Renal cortex interstitium (tissue), 3 donors: ENCODE measurements around the gene ITPRIPL1. TPM values are rescaled to one million over a fixed set of nuclear protein-coding genes. Genes with fewer than 3 reads are reported as not detected.

Source experiments
- polyA plus RNA-seq, 3 donors: library from polyadenylated mRNA; unstranded; fragments of 120-200 nt; gene quantifications; one replicate each; pipeline ENCODE4 v1.2.1, GENCODE V29; 2013; ENCODE audit not compliant: insufficient read length in 3 of 3

Gene ITPRIPL1
- polyA plus RNA-seq, 3 donors: 3.8 to 5.1 (median 4.4) TPM

Other genes with a start within 250 kb of the ITPRIPL1 start
- 1 to 10 TPM; 4.5 to 4.8 (median 4.5) TPM for gene ADRA2B, start 208.7 kb upstream of the ITPRIPL1 start, polyA plus RNA-seq
- under 1 TPM; 0.17 to 0.20 (median 0.20) TPM for gene ASTL, start 186.8 kb upstream of the ITPRIPL1 start, polyA plus RNA-seq
- gene DUSP2, start 179.9 kb upstream of the ITPRIPL1 start, polyA plus RNA-seq: 1 to 10 TPM; 2.1 to 8.9 (median 2.9) TPM
- gene STARD7, start 116.5 kb upstream of the ITPRIPL1 start, polyA plus RNA-seq: 100 to 1,000 TPM; 135 to 159 (median 141) TPM
- gene TMEM127, start 59.3 kb upstream of the ITPRIPL1 start, polyA plus RNA-seq: 10 to 100 TPM; 38.3 to 44.0 (median 41.2) TPM
- gene CIAO1, start 59.1 kb upstream of the ITPRIPL1 start, polyA plus RNA-seq: 10 to 100 TPM; 68.1 to 78.8 (median 70.7) TPM
- 100 to 1,000 TPM; 187 to 201 (median 193) TPM for gene SNRNP200, start 19.8 kb upstream of the ITPRIPL1 start, polyA plus RNA-seq
- 10 to 100 TPM; 16.1 to 23.8 (median 21.8) TPM for gene NCAPH, start 10.4 kb downstream of the ITPRIPL1 start, polyA plus RNA-seq
- gene NEURL3, start 180.0 kb downstream of the ITPRIPL1 start, polyA plus RNA-seq: 1 to 10 TPM; 4.0 to 5.5 (median 4.8) TPM
- gene ARID5A, start 211.4 kb downstream of the ITPRIPL1 start, polyA plus RNA-seq: 1 to 10 TPM; 3.6 to 6.0 (median 5.0) TPM